GM13976 (cell line): ENCODE measurements around the gene EHD4.

Experiments
- DNase-seq: peaks from one replicate; pipeline ENCODE4 v3.0.0; 2012; ENCODE audit warnings: low spot score
- in situ Hi-C: fragments of 300-500 bp; cut with MboI; formaldehyde crosslinking; loops from one replicate; pipeline ENCODE4 v1.12.0; 2022; ENCODE audit warnings: low sequenced_read_pairs, mixed read lengths, inconsistent platforms; ENCODE audit not compliant: unreplicated experiment
- TF ChIP-seq, protein P1 (sequence below): IDR thresholded peaks from 2 replicates; pipeline ENCODE4 v1.5.1; 2012; ENCODE audit warnings: borderline replicate concordance, mild to moderate bottlenecking; ENCODE audit not compliant: insufficient read depth; ENCODE audit errors: extremely low read depth, missing control alignments, control extremely low read depth

The EHD4 gene

DNA sequence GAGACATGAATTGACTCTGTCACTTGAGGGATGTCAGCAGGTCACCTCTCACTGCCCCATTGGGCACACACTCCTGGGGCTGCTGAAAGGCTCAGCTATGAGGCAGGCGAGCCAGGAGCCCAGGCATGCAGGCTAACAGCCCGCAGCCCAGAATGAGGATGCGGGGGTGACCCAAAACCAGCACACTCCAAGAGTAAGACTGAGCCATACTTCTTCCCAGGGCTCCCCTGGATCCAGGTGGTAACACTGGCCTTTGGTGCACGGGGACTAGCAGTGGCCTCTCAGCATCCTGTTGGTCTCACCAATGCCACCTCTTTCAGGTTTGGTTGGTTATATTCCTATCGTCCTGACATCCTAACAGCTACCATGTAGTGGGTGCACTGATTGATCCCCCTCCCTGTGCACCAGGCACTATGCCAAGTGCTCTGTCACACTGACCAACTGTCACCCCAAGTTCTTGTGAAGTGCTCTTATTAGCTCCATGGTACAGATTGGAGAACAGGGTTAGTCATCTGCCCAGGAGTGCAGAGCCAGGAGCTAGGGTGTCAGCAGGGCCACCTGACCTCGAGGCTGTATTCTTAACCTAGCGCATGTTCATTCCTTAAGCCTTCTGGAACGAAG, 53.7 kb downstream of the EHD4 start:
- no peak for DNase-seq
- TF ChIP-seq, protein P1, sequence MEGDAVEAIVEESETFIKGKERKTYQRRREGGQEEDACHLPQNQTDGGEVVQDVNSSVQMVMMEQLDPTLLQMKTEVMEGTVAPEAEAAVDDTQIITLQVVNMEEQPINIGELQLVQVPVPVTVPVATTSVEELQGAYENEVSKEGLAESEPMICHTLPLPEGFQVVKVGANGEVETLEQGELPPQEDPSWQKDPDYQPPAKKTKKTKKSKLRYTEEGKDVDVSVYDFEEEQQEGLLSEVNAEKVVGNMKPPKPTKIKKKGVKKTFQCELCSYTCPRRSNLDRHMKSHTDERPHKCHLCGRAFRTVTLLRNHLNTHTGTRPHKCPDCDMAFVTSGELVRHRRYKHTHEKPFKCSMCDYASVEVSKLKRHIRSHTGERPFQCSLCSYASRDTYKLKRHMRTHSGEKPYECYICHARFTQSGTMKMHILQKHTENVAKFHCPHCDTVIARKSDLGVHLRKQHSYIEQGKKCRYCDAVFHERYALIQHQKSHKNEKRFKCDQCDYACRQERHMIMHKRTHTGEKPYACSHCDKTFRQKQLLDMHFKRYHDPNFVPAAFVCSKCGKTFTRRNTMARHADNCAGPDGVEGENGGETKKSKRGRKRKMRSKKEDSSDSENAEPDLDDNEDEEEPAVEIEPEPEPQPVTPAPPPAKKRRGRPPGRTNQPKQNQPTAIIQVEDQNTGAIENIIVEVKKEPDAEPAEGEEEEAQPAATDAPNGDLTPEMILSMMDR, result no peak
- in situ Hi-C loops, result no loop called here

DNA sequence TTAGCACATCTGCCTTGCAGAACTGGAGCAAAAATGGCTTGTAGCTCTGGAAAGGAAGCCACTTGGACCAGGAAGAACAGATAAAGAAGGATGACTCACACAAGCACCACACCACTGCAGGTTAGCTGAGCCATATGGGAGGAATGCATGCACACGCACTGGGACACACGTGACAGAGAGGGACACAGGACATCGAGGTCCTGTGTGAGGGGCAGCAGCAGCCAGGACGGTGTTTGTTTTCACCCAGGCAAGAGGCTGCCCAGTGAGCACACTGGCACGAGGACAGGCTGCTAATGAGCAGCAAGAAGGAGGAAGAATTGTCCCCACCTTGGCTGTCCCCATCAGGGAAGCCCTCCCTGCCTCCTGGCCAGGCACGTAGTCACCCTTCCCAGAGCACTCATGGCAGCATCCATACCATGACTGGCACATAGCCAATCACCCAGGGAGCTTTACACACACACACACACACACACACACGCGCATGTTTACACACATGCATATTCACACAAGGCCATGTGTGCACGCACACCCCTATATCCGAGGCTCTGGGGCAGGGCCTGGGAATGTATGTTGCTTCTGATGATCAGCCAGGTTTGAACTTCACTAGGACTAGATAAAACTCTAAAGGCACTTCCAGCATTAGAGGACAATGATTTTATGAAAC, 54.5 kb downstream of the EHD4 start:
- no peak for DNase-seq
- TF ChIP-seq, protein P1, result no peak
- in situ Hi-C loops, result no loop called here

DNA sequence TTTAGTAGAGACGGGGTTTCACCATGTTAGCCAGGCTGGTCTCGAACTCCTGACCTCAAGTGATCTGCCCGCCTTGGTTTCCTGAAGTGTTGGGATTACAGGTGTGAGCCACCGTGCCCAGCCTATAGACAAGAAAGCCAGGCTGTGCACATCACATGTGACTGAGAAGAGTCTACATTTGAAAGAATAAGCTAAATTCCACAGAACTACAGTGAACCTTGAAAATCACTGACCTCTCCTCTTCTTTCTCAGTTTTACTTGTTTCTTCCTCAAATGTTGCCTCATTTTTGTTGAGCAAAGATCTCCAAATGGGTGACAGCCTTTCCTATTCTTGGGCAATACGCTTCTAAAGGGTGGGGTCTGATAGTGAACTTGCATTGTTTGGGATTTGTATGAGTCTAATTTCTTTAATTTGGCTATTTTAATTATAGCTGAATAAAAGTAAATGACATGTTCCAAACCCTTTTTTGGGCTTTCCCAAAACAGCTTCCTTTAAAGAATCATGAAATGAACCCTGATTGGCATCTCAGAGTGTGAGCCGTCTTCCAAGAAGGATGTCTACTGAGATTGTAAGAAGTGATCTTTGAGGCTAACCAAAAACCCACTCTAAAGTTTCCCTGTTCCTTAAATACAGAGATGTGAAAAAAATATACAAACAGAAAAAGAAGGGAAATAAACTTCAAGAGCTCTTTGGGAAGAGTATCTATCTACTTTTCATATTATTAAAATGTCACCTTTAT, 56.9 kb downstream of the EHD4 start:
- in situ Hi-C loops, result no loop called here
- no peak for DNase-seq
- TF ChIP-seq, protein P1, result no peak

DNA sequence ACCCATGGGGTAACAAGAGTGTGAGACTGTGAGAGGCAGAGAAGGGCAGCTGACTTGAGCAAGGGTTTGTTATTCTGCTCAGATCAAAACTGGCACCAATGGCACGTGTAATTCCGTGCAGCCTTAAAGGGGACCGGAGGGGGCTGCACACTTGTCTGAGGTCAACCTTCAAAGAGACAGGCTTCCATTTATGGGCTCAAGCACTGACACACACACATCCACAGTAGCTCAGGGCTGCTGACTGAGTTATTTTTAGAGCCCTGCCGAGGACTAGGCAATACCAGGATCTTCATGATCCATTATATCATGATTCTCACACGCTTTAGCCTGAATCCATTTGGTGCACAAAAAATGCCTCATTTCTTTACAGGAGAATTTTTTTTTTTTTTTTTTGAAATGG, 57.9 kb downstream of the EHD4 start:
- DNase-seq, result no peak
- TF ChIP-seq, protein P1, result no peak
- in situ Hi-C loops, result no loop called here

DNA sequence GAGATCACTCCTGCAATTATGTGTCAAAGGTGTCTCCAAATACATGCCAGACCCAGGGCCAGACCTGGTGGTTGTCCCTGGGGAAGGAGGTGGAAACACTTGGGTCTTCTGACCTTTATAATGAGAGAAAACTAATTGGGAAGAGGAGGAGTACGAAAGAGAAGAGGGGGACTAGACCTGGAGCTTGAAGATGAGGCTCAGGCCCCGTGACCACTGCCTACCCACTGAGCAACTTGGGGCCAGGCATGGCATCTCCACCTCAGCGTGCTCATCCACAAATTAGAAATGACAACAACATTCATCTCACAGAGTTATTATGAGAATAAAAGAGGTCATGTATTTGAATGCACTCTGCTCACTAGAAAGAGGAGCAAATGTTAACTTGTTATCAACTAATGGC, 59.1 kb downstream of the EHD4 start:
- in situ Hi-C loops, result no loop called here
- TF ChIP-seq, protein P1, result no peak

DNA sequence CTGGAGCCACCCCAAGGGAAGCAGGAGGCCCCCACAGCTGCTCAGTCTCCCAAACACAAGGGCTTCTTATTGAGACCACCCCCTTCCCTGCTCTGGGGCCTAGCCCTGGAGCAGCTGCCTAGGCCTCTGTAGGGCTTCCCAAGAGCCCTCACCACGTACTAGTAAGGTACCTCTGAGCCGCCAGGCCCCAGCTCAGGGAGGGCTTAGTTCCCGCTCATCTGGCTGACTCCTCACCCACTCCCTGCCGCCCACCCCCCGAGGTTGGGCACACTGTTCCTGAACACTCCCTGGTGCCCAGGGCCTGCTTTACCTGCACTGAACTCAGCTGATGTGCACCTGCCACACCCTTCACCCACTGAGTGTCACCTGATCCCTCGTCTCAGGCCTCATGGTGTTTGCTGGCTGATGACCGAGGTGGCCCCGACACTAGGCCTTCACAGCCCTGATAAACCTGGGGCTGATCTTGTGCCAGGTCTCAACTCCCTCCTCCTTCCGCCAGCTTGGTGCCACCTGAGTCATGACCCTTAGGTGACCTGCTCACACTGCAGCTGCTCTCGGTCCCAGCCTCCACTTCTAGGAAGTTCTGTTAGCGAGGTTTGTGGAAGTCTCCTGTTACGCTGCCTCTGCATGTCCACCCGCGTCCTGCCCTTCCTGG, 60.5 kb downstream of the EHD4 start:
- in situ Hi-C loops, result no loop called here

More for the DNA sequence above, 59.1 kb downstream of the EHD4 start:
- DNase-seq, result no peak

More for the DNA sequence above, 60.5 kb downstream of the EHD4 start:
- no peak for DNase-seq
- TF ChIP-seq, protein P1, result no peak
